NK-92 treated with Interleukin-12 subunit alpha and Interleukin-12 subunit beta, amount 100 ng/mL, for 24 hours (cell line): Measurements from ENCODE around the gene PTHLH.

Experiments
- DNase-seq: peaks from one replicate; lab custom pipeline; 2025; lab: John Stamatoyannopoulos, UW

Gene PTHLH

DNA sequence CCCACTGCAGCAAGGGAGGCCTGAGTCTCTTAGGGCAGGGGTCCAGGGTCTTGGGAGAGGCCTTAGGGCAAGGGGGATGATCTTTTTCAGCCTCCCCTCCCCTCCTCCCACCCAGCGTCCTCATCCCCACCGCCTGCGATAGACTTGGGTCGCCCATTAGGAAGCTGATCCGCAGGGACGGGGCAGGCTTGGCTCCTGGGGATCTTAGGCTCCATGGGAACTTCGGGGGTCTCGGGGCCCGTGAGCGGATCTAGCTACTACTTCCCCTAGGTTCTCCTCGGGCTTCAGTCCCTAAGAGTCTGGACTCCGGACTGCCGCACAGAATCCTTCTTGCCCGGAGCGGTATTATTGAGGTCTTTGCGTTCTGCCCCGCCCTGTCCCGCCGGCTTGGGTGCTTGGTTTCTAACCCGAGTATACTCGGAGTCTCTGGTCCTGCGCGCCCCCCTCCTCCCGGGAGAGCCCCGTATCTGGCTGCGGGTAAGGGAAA, 2.2 kb upstream of the PTHLH start:
- no peak for DNase-seq

GRCh38 chr12:27973487-27973890, 956 bp upstream of the PTHLH start:
- no peak for DNase-seq

DNA sequence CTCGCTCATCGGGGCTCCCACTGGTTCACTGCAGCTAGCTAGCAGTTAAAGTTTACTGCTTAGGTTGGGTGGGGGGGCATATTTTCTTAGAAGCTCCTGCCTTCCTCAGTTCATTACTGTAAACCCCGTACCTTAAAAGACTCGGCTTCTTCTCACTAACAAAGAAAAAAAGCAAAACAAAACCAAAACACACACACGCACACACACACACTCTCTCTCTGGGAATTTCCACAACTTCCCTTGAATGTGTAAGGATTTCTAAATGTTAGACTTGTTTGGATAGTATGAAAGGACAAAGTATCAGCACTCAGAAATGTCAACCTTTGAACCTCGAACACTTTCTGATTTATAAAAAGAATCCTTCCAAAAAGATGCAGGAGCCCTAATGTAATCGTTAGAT, 927 bp downstream of the PTHLH start:
- DNase-seq, result no peak

DNA sequence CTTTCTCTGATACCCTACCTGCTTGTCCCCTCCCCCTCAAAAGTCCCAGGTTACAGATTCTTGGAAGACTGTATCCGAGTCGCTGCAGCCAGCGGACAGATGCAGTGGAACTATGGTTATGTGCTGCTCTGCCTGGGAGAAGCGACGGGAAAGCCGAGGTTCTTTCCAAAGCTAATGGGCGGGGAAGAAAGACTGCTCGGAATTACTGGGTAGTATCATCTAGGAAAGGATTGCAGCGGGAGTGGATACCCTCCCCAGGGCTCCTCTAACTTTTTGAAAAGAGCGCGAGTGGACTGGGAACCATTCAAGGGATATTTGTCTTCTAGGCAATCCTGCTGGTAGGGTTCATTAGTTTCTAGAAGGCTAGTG, 1.4 kb downstream of the PTHLH start:
- no peak for DNase-seq

- DNase-seq, result no peak
These were observed 2.0 kb downstream of the PTHLH start for GRCh38 chr12:27970401-27971120.

DNA sequence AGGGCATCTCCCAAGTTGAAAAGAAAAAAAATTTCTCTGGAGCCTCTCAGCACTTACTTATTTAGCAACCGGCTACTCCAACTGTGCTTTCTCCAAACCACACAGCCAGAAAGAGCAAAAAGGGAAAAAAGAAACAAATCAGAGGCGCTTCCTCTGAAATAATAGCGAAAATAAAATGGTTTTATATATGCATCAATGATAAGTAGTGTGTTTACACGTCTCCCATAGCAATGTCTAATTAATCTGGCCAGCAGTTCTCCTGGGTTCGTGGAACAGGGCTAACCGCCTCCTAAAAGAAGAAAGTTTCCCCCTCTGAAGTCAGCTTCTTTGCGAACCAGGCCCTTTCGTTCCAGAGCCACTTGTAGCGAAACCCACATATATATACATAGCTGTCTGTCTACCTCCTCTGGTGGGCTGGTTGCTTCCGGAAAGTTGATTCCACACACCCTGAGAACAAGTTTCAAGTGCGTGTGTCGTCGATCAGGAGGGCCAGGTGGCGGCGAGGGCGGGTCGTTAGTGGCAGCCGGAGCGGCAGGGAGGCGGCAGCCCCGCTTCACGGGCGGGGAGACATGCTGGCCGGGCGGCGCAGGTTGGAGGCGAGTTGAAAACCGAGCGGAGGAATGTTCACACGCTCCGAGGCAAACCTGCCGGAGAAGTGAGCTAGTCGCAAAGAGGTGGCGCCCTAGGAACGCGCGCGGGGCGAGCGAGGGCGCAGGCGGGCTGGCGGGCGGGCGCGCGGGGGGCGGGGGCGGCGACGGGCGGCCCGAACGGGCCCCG, 2.7 kb downstream of the PTHLH start:
- no peak for DNase-seq

DNA sequence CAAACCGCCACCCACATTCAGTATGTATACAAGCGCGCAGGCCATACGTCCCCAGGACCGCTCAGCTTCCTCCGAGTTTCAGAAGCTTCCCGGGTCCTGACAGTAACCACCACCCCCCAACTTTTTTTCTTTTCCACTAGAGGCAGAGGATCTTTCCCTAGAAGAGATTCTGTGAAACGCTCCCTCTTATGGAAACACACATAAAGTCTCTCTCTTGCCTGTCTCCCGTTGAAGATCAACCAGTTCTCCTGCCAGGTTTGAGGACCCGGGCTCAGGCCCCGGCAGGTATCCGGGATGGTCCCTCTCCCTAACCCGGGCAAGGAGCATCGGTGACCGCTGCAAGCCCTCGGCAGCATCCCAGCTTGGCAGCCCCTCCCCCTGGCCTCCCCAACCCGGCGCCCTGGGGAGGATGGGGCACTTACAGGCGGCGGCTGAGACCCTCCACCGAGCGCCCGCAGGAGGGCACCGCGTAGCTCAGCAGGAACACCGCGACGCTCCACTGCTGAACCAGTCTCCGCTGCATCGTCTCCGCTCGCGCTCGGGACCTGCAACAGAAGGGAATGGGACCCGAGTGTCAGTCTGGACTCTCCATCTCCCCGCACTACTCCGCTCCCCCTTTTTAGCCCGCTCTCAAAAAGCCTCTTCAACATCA, 3.4 kb downstream of the PTHLH start:
- DNase-seq, result no peak

GRCh38 chr12:27967551-27968054, 4.9 kb downstream of the PTHLH start:
- DNase-seq, result no peak

DNA sequence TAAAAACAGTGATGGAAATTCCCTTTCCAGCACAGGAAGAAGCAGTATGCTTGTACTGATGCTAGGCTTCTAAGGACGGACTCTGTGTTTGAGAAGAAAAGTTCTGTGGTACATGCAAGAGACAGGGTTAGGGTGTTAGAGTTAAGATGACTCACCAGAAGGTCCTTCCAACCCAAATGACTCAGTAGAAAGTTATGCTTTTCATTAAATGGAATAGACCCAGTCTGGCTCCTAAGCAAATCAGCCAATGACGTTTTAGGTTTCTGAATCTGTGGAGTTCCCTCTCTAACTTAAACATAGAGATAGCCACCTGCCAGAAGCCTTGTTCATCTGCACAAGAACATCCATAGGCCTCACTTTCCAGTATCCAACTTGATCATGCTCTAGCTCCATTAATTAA, 5.7 kb downstream of the PTHLH start:
- no peak for DNase-seq

GRCh38 chr12:27965966-27966365, 6.6 kb downstream of the PTHLH start:
- DNase-seq, result no peak

DNA sequence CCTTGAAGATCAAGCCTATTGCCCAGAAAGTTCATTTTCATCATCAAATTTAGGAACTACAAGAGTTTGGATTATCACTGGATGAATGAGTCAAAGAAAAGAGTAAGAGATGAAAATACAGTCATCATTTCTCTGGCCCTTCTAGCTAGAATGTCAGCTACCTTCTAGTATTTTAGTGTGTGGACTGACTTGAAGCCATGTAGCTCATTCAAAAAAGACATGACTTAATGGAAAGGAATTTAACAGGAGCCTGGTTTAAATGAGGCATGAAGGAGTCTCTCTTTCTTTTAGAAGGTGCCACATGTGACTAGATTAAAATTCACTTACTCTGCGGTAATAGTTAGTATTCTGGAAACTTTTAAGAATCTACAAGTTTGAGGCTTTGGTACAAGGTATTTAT, 7.1 kb downstream of the PTHLH start:
- no peak for DNase-seq

DNA sequence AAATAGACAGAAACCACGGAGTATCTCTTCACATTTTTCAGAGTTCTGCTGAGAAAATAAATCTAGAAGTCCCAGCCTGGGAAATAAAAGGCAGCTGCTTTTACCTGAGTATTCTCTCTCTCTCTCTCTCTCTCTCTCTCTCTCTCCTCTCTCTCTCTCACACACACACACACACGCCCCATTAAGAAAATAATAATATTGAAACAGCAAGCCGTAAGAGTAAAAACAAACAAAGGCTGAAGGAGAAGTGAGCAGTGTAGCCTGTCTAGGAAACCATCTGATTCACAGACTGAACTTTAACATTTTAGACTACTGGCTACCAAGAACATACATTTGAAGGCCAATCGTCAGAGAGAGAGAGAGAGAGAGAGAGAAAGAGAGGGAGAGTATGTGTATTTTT, 8.4 kb downstream of the PTHLH start:
- no peak for DNase-seq

DNA sequence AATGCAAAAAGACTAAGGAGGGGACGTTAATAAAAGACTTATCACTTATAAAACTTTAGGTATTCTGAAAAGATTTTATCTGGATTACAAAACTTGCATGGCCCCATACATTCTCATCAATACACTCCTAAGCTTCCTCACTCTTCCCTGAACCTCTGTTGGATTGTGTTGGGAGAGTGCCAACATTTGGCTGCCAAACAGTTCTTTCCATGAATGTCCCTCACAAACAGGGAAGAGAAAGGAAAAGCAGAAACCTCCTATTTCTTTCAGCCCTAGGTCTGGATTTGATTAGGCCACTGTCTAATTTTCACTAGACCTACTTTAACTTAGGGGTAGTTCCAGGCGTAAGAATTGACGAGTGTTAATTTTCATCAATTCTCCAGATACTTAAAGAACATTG, 11.7 kb downstream of the PTHLH start:
- no peak for DNase-seq

DNA sequence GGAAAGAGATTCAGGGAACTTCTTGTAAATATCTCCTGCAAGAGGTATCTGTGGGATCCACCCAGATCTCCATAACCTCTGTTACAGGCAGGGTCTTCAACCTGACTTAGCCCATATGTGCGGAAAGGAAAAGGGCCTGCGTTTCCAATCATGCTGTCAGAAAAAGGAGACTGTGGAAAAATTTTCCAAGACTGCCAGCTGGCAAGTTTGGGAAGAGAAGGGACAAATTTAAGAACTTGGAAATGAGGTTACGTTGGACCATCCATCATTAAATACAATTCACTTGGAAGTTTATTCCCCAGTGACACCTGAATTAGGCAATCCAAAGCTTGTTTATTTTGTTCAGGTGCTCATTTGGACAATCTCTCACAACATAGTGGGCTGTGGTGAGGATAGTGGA, 13.9 kb downstream of the PTHLH start:
- no peak for DNase-seq

DNA sequence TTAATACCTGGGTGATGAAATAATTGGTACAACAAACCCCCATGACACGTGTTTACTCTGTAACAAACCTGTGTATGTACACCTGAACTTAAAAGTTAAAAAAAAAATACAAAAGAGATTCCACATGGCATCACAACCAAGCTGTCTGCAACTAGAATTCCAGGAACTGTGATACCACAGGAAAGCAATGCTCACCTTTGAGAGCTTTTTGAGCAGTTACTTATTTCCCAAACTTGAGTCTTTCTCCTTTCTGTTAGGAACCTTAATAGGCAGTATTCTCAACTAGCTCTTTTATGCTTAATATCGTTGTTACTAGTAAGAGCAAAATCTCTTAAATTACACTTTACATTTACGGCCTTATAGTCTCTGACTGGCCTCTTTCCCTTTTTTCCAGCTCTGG, 15.2 kb downstream of the PTHLH start:
- DNase-seq, result no peak

- no peak for DNase-seq
These were observed 18.7 kb downstream of the PTHLH start for GRCh38 chr12:27953817-27954216.

GRCh38 chr12:27953348-27953747, 19.2 kb downstream of the PTHLH start:
- no peak for DNase-seq

- DNase-seq, result no peak
These were observed 20.0 kb downstream of the PTHLH start for GRCh38 chr12:27952510-27952909.

DNA sequence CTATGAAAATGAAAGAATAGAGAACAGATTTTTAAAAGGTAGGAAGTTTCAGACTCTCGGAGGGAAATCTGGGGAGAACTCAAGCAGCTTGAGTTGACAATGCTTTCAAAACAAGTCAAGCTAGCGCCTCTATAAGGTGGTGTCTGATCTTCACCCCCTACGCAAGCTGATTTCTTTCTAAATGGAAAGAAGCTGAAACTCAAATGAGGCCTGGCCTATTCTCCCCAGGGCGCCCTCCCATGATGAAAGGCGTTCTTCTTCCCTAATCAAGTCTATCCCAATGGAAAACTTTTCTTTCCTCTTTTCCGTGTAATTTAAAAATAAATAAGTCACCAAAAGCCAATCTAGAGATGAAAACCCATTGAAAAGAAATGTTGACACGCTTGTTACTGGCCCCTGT, 20.6 kb downstream of the PTHLH start:
- DNase-seq, result no peak

- DNase-seq, result no peak
These were observed 26.1 kb downstream of the PTHLH start for GRCh38 chr12:27946421-27946820.

DNA sequence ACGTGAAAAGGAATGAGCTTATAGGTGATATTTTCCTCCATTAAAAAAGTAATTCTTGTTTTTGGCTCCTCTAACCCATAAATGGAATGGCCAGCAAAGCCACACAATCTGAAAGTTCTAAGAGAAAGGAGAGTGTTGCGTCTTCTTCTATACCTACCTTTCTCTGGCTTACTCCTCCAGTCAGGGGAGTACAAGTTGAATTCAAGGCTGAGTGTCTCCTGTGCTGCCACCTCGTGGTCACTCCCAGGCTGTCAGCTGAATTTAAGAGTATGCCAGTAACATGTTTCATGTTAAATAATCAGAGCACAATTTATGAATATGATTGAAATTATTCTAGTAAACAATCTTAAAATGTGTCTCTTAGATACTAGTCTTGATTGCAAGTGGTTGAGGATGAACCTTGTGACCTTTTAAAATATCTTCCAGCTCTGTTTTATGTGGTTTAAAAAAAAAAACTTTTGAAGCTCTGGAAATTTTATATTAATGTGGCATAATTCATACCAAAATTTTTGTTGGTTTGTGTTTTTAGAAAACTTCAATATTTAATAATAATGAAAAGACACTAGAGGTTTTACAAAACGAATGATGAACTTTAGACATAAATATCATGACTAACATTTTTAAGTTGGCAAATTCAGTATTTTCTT, 31.7 kb downstream of the PTHLH start:
- peak; percentile 43 for DNase-seq

GRCh38 chr12:27940245-27940644, 32.3 kb downstream of the PTHLH start:
- no peak for DNase-seq
